GOT3 (cell line): ENCODE measurements around the gene CHIT1.
A peak's percentile ranks its signal among the peaks of the same experiment; 100 is the strongest.

ENCODE experiments used
- DNase-seq: peaks from one replicate; lab custom pipeline; 2025; ENCODE audit warnings: mixed read lengths; lab: John Stamatoyannopoulos, UW

Gene CHIT1

GRCh38 chr1:203216274-203217138 lies 13.0 kb downstream of the CHIT1 start:
- DNase-seq, result no peak

- DNase-seq, result no peak
Observed at GRCh38 chr1:203215573-203215972, 13.9 kb downstream of the CHIT1 start.

DNA sequence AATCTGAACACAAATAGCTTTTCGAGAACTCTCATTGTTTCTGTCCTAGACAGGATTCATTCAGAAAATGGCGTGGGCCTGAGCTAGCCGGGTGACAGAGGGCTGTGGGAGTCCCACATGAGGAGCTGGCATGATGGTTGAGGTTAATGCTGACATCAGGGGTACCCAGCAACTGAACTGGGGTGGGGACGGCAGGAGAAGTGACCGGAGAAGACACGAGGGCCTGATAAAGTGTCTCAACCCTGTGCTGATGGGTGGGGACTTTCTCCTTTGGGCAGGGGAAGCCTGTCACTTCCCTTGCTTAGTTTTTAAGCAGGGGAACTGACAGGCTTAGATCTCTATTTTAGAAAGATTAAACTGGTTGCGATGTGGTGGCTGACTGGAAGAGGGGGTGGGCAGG lies 14.6 kb downstream of the CHIT1 start:
- no peak for DNase-seq

DNA sequence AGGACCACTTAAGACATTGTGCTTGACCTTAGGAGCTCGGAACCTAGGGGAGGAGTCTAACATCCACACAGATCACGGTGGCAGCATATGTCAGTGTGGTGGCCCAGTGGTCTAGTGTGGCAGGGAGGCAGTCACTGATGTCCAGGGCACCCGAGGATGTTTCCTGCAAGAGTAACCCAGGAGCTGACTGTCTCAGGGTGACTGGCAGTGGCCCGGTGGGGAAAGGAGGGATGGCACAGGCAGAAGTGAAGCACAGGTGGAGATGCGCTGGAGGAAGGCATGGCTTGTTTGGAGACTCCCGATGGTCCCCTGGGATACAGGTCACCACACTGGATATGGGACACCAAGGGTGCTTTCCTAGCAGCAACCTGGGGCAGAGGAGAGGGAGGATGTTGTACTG lies 16.3 kb downstream of the CHIT1 start:
- no peak for DNase-seq

GRCh38 chr1:203211812-203212211 lies 17.7 kb downstream of the CHIT1 start:
- no peak for DNase-seq

- DNase-seq, result no peak
Observed at GRCh38 chr1:203210988-203211387, 18.5 kb downstream of the CHIT1 start.

- DNase-seq, result no peak
Observed at GRCh38 chr1:203210350-203210749, 19.1 kb downstream of the CHIT1 start.

- DNase-seq, result no peak
Observed at GRCh38 chr1:203208181-203208580, 21.3 kb downstream of the CHIT1 start.

- DNase-seq, result no peak
Observed at GRCh38 chr1:203207751-203208150, 21.7 kb downstream of the CHIT1 start.

- DNase-seq, result no peak
Observed at GRCh38 chr1:203206129-203206687, 23.3 kb downstream of the CHIT1 start.

GRCh38 chr1:203204756-203205155 lies 24.7 kb downstream of the CHIT1 start:
- DNase-seq, result no peak

- DNase-seq, result peak; percentile 61
Observed at GRCh38 chr1:203202431-203203245, 26.8 kb downstream of the CHIT1 start.

DNA sequence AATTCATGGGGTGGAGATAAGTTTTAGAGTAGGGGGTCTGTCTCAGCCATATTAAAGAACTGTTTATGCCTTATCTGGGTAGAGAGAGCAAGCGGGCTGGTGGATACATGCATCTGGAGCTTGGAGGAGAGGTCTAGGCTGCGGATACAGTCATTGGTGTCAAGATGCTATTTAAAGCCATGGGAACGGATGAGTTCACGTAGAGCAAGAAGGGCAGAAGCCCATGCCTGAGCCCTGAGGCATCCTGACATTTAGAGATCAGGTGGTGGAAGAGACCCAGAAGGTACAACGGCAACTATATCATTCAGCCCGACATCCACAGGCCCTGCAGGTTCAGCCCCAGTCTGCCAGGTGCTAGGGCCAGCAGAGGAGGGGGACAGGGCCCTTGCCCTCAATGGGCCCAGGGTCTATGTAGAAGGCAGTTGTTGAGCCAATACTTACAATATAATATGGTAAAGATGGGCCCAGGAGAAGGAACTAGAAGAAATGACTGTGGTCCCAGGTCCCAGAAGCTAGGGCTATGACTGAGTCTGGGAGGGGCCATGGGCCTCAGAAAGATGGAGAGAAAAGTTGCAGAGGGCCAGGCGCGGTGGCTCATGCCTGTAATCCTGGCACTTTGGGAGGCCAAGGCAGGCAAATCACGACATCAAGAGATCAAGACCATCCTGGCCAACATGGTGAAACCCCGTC lies 27.8 kb downstream of the CHIT1 start:
- no peak for DNase-seq

GRCh38 chr1:203200916-203201315 lies 28.6 kb downstream of the CHIT1 start:
- no peak for DNase-seq

DNA sequence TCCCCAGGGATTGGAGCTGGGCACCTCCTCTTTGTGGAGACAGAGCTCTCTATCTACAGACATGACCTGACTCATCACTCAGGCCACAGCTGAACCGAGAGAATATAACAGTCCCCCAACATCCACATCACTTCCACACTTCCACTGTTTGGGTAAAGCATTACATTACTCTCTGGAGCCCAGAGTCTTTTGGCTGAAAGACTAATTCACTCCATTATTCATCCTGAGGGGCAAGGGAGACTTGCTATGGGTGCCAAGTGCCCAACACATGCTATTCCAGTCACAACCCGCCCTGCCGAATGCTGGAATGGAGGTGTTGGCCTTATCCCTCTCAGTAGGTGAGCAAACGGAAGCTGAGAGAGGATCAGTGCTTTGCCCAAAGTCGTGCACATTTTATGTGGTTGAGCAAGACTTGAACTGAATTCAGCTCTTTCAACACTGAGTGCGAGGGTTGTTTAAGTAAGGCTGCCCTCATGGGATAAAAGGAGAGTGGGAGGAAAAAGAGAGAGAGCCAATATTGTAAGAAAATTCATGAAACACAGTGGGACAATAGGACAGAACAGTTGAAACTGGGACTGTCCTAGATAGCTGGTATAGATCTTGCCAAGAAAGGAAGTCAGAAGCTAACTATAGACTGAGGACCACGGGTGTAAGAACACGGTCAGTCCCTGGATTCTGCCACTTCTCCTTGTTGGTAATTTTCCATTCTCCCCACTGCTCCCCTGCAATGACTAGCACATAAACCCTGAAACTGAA lies 29.5 kb downstream of the CHIT1 start:
- peak; percentile 41 for DNase-seq

GRCh38 chr1:203199481-203199815 lies 30.0 kb downstream of the CHIT1 start:
- no peak for DNase-seq

- no peak for DNase-seq
Observed at GRCh38 chr1:203199002-203199401, 30.5 kb downstream of the CHIT1 start.

DNA sequence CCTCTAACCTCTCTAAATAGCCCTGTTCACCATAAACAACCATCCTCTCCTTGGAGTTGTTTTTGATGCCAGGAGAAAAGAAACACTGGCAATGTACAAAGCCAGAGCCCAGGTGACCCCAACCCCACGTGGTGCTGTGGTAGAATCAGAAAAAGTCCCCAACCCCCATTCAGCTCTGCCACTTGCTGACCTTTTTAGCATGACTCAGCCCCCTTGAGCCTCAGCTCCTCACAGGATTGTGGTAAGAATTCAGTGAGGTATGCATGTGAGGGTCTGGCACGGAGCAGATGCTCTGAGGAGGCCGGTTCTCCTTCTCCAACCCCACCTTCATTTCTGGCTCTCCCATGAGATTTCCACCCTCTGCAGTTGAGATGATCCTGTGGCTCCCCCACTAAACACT lies 31.8 kb downstream of the CHIT1 start:
- no peak for DNase-seq

GRCh38 chr1:203196371-203196770 lies 33.1 kb downstream of the CHIT1 start:
- no peak for DNase-seq

- DNase-seq, result no peak
Observed at GRCh38 chr1:203190949-203191348, 38.5 kb downstream of the CHIT1 start.

- DNase-seq, result no peak
Observed at GRCh38 chr1:203189951-203190352, 39.5 kb downstream of the CHIT1 start.
